ENCODE measurements around the gene CLEC14A.

GRCh38 chr14:38209572-38210557, 46.0 kb downstream of the CLEC14A start:
- no peak for TF ChIP-seq CTCF (conservative IDR thresholded peaks at IDR 0.05 in 1 of 2, IDR thresholded peaks at IDR 0.05 in 1 of 2; ENCODE audit: low read depth in 1 of 2, low read length in 2 of 2)
- TF ChIP-seq EZH2 (IDR thresholded peaks at IDR 0.05; ENCODE audit: low read length, missing control alignments) = no peak

All from fibroblast of lung (primary cell).